K562 (cell line): Measurements from ENCODE around the gene DGCR2. TPM values are rescaled to one million over a fixed set of nuclear protein-coding genes. Genes with fewer than 3 reads are reported as not detected.

Source experiments
- BRCA1 ChIP-seq, 2 experiments: fragments of 450-650 bp in 1 of 2; sonication (generic) in 1 of 2; formaldehyde crosslinking in 1 of 2; IDR thresholded peaks; 2 replicates each; pipeline versions ENCODE4 v1.5.0 to v1.6.1; 2017 to 2020; ENCODE audit warnings: mild to moderate bottlenecking in 1 of 2, missing genetic modification reagents in 1 of 2
- CEBPB ChIP-seq: fragments of 450-650 bp; IDR thresholded peaks from 2 replicates; pipeline ENCODE4 v1.6.1; 2016; ENCODE audit warnings: missing genetic modification characterization, missing compliant biosample characterization
- CTBP1 ChIP-seq: fragments of 450-650 bp; IDR thresholded peaks from 2 replicates; pipeline ENCODE4 v1.6.1; 2016; ENCODE audit warnings: borderline replicate concordance
- HMG20B ChIP-seq: fragments of 250-450 bp; sonication (Bioruptor Pico); IDR thresholded peaks from 2 replicates; pipeline ENCODE4 v1.5.0; 2021; ENCODE audit warnings: mild to moderate bottlenecking
- MYC ChIP-seq, 2 experiments: fragments of 250-450 bp in 1 of 2; sonication (Bioruptor Pico) in 1 of 2; IDR thresholded peaks; 2 replicates each; pipeline versions ENCODE4 v1.5.1 to v1.6.1; 2012 to 2021; ENCODE audit warnings: low read depth in 2 of 2, borderline replicate concordance in 1 of 2, improper control_type of control experiment in 1 of 2, low read length in 1 of 2, mild to moderate bottlenecking in 1 of 2, moderate library complexity in 1 of 2
- MYNN ChIP-seq, 2 experiments: sonication (generic); formaldehyde crosslinking in 1 of 2; IDR thresholded peaks; 2 replicates each; pipeline versions ENCODE4 v1.5.0 to v1.6.1; 2016 to 2020; ENCODE audit warnings: antibody characterized with exemption in 1 of 2, missing genetic modification reagents in 1 of 2
- PRPF4 ChIP-seq: fragments of 200-400 bp; formaldehyde crosslinking; IDR thresholded peaks from one replicate; pipeline ENCODE4 v1.6.1; 2017; ENCODE audit warnings: low read length, low read depth, mild to moderate bottlenecking; ENCODE audit not compliant: insufficient read depth, poor library complexity, severe bottlenecking
- RB1 ChIP-seq: fragments of 450-650 bp; IDR thresholded peaks from 2 replicates; pipeline ENCODE4 v1.6.1; 2017; ENCODE audit warnings: low read depth, mild to moderate bottlenecking
- ZBTB9 ChIP-seq: fragments of 450-650 bp; formaldehyde crosslinking; IDR thresholded peaks from 2 replicates; pipeline ENCODE4 v1.4.0; 2020; ENCODE audit warnings: mild to moderate bottlenecking, moderate library complexity
- ZEB2 ChIP-seq: fragments of 450-650 bp; IDR thresholded peaks from 2 replicates; pipeline ENCODE4 v1.6.1; 2016
- ZNF41 ChIP-seq: fragments of 250-450 bp; sonication (Bioruptor Pico); conservative IDR thresholded peaks from 2 replicates; pipeline ENCODE4 v1.4.0; 2020; ENCODE audit warnings: mild to moderate bottlenecking
- polyA plus RNA-seq, 8 experiments: library from polyadenylated mRNA; depleted of rRNA in 4 of 8; stranded (reverse) in 5 of 8; unstranded in 3 of 8; fragments of >200 nt; fragmentation: Nextera tagmentation in 2 of 8; fragmentation: Illumina TruSeq in 1 of 8; extraction: Ambion mirVana in 2 of 8; extraction: Trizol in 1 of 8; gene quantifications; 2 replicates each; pipeline versions ENCODE4 v1.2.1 to v1.2.3, GENCODE V29; 2011 to 2014; ENCODE audit warnings: inconsistent platforms in 1 of 8, missing spikeins in 1 of 8
- total RNA-seq, 7 experiments: library from RNA; depleted of rRNA in 6 of 7; stranded (reverse); fragments of >200 nt in 6 of 7; fragmentation: Illumina TruSeq in 2 of 7; extraction: Trizol in 2 of 7; gene quantifications; 2 replicates each; pipeline versions ENCODE4 v1.2.1 to v1.2.3, GENCODE V29; 2011 to 2021; ENCODE audit warnings: low replicate concordance in 1 of 7
- TF ChIP-seq, protein P1 (sequence below): sonication (generic); formaldehyde crosslinking; IDR thresholded peaks from 2 replicates; pipeline ENCODE4 v1.8.0; 2022; ENCODE audit warnings: mild to moderate bottlenecking, missing genetic modification reagents
- TF ChIP-seq, protein P2 (sequence below): fragments of 250-450 bp; sonication (Bioruptor Pico); IDR thresholded peaks from 2 replicates; pipeline ENCODE4 v1.9.0; 2021; ENCODE audit warnings: mild to moderate bottlenecking, inconsistent platforms
- TF ChIP-seq, protein P3 (sequence below), 2 experiments: fragments of 150-350 bp in 1 of 2; IDR thresholded peaks; 2 replicates each; pipeline ENCODE4 v1.6.1; 2012 to 2016; ENCODE audit warnings: low read depth in 2 of 2, low read length in 2 of 2, mild to moderate bottlenecking in 1 of 2, moderate library complexity in 1 of 2

Gene DGCR2
- total and polyA plus RNA-seq, 9 of the 15 experiments (the other 6 are each of a cell fraction or from before 2014, with no cell fraction given) = 0.69 to 101 (median 56.4) TPM

- TF ChIP-seq ZEB2 (peak; percentile 10; the same call in 1 of the 2 replicates), ZNF41 (CRISPR knock-in tag) (no peak), MYC (IDR thresholded peaks at IDR 0.05; ENCODE audit: low read depth, low read length) (no peak), MYC (CRISPR knock-in tag; IDR thresholded peaks at IDR 0.05; ENCODE audit: borderline replicate concordance, low read depth) (peak; percentile 92; the same call in 1 of the 2 replicates), CEBPB (tag) (no peak), MYNN (IDR thresholded peaks at IDR 0.05) (0 out of 2 replicates have a peak, but pooled peaks have one; percentile 14), MYNN (CRISPR knock-in tag; IDR thresholded peaks at IDR 0.05) (no peak), HMG20B (no peak), ZBTB9 (CRISPR knock-in tag) (no peak; the same call in 1 of the 2 replicates), RB1 (peak; percentile 25; the same call in 1 of the 2 replicates), PRPF4 (no peak), CTBP1 (no peak; the same call in 1 of the 2 replicates), BRCA1 (IDR thresholded peaks at IDR 0.05) (no peak), BRCA1 (CRISPR knock-in tag; IDR thresholded peaks at IDR 0.05) (no peak)
- TF ChIP-seq, protein P1, sequence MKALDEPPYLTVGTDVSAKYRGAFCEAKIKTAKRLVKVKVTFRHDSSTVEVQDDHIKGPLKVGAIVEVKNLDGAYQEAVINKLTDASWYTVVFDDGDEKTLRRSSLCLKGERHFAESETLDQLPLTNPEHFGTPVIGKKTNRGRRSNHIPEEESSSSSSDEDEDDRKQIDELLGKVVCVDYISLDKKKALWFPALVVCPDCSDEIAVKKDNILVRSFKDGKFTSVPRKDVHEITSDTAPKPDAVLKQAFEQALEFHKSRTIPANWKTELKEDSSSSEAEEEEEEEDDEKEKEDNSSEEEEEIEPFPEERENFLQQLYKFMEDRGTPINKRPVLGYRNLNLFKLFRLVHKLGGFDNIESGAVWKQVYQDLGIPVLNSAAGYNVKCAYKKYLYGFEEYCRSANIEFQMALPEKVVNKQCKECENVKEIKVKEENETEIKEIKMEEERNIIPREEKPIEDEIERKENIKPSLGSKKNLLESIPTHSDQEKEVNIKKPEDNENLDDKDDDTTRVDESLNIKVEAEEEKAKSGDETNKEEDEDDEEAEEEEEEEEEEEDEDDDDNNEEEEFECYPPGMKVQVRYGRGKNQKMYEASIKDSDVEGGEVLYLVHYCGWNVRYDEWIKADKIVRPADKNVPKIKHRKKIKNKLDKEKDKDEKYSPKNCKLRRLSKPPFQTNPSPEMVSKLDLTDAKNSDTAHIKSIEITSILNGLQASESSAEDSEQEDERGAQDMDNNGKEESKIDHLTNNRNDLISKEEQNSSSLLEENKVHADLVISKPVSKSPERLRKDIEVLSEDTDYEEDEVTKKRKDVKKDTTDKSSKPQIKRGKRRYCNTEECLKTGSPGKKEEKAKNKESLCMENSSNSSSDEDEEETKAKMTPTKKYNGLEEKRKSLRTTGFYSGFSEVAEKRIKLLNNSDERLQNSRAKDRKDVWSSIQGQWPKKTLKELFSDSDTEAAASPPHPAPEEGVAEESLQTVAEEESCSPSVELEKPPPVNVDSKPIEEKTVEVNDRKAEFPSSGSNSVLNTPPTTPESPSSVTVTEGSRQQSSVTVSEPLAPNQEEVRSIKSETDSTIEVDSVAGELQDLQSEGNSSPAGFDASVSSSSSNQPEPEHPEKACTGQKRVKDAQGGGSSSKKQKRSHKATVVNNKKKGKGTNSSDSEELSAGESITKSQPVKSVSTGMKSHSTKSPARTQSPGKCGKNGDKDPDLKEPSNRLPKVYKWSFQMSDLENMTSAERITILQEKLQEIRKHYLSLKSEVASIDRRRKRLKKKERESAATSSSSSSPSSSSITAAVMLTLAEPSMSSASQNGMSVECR (CRISPR knock-in tag) = no peak
- TF ChIP-seq, protein P2, sequence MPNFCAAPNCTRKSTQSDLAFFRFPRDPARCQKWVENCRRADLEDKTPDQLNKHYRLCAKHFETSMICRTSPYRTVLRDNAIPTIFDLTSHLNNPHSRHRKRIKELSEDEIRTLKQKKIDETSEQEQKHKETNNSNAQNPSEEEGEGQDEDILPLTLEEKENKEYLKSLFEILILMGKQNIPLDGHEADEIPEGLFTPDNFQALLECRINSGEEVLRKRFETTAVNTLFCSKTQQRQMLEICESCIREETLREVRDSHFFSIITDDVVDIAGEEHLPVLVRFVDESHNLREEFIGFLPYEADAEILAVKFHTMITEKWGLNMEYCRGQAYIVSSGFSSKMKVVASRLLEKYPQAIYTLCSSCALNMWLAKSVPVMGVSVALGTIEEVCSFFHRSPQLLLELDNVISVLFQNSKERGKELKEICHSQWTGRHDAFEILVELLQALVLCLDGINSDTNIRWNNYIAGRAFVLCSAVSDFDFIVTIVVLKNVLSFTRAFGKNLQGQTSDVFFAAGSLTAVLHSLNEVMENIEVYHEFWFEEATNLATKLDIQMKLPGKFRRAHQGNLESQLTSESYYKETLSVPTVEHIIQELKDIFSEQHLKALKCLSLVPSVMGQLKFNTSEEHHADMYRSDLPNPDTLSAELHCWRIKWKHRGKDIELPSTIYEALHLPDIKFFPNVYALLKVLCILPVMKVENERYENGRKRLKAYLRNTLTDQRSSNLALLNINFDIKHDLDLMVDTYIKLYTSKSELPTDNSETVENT (CRISPR knock-in tag) = peak; percentile 89
- TF ChIP-seq, protein P3, sequence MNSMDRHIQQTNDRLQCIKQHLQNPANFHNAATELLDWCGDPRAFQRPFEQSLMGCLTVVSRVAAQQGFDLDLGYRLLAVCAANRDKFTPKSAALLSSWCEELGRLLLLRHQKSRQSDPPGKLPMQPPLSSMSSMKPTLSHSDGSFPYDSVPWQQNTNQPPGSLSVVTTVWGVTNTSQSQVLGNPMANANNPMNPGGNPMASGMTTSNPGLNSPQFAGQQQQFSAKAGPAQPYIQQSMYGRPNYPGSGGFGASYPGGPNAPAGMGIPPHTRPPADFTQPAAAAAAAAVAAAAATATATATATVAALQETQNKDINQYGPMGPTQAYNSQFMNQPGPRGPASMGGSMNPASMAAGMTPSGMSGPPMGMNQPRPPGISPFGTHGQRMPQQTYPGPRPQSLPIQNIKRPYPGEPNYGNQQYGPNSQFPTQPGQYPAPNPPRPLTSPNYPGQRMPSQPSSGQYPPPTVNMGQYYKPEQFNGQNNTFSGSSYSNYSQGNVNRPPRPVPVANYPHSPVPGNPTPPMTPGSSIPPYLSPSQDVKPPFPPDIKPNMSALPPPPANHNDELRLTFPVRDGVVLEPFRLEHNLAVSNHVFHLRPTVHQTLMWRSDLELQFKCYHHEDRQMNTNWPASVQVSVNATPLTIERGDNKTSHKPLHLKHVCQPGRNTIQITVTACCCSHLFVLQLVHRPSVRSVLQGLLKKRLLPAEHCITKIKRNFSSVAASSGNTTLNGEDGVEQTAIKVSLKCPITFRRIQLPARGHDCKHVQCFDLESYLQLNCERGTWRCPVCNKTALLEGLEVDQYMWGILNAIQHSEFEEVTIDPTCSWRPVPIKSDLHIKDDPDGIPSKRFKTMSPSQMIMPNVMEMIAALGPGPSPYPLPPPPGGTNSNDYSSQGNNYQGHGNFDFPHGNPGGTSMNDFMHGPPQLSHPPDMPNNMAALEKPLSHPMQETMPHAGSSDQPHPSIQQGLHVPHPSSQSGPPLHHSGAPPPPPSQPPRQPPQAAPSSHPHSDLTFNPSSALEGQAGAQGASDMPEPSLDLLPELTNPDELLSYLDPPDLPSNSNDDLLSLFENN (IDR thresholded peaks at IDR 0.05; ENCODE audit: low read depth in 2 of 2, low read length in 2 of 2) = peak in 1 of 2 experiments; percentile 49; a peak in 1 of 4 replicates
Observed at GRCh38 chr22:19121631-19122142, 525 bp downstream of the DGCR2 start (continued).
